HEK293 (cell line): ENCODE data around the gene KRTAP26-1.

ENCODE experiments used
- CTCF ChIA-PET: fragments of 350-600 bp; formaldehyde crosslinking; extraction: SDS; loops from one replicate; lab custom pipeline; 2021; ENCODE audit warnings: antibody characterized with exemption; lab: Yijun Ruan, JAX
- POLR2A ChIA-PET: fragments of 300-600 bp; formaldehyde crosslinking; extraction: SDS; loops from one replicate; lab custom pipeline; 2020; ENCODE audit warnings: antibody characterized with exemption, inconsistent platforms; lab: Yijun Ruan, JAX
- H3K27ac ChIP-seq: fragments of 200-500 bp; sonication (Bioruptor generic); 2 replicates; pipeline ENCODE4 v1.5.1; 2014; ENCODE audit warnings: low read depth, low read length, control low read depth, inconsistent platforms; ENCODE audit errors: extremely low read depth
- H3K36me3 ChIP-seq, 2 experiments: fragments of 200-500 bp in 1 of 2; sonication (Bioruptor generic) in 1 of 2; 1 replicate in 1 of 2; 2 replicates in 1 of 2; pipeline ENCODE4 v1.5.1; 2014 to 2017; ENCODE audit warnings: inconsistent platforms in 2 of 2, low read length in 2 of 2; ENCODE audit not compliant: control insufficient read depth in 2 of 2, insufficient read depth in 1 of 2
- H3K4me1 ChIP-seq: fragments of 200-500 bp; sonication (Bioruptor generic); 2 replicates; pipeline ENCODE4 v1.5.1; 2014; ENCODE audit warnings: mild to moderate bottlenecking, low read length, inconsistent platforms; ENCODE audit not compliant: control insufficient read depth, insufficient read depth
- H3K4me3 ChIP-seq: 2 replicates; pipeline ENCODE4 v1.5.1; 2011; ENCODE audit warnings: low read depth, mild to moderate bottlenecking, control low read depth, low read length, moderate library complexity
- H3K9me3 ChIP-seq: fragments of 200-500 bp; sonication (Bioruptor generic); 2 replicates; pipeline ENCODE4 v1.5.1; 2014; ENCODE audit warnings: low read depth, low read length, inconsistent platforms; ENCODE audit not compliant: control insufficient read depth, insufficient read depth
- GLI4 ChIP-seq: fragments of 450-650 bp; formaldehyde crosslinking; IDR thresholded peaks from 2 replicates; pipeline ENCODE4 v1.5.1; 2016; ENCODE audit warnings: missing biosample characterization, missing genetic modification characterization
- HOXD13 ChIP-seq: sonication (generic); formaldehyde crosslinking; IDR thresholded peaks from 2 replicates; pipeline ENCODE4 v1.8.0; 2022; ENCODE audit warnings: missing genetic modification reagents, borderline replicate concordance
- KLF1 ChIP-seq: fragments of 450-650 bp; formaldehyde crosslinking; IDR thresholded peaks from 2 replicates; pipeline ENCODE4 v1.5.1; 2016; ENCODE audit warnings: missing biosample characterization, missing genetic modification characterization
- RBAK ChIP-seq: fragments of 450-650 bp; formaldehyde crosslinking; IDR thresholded peaks from 2 replicates; pipeline ENCODE4 v1.5.1; 2016; ENCODE audit warnings: missing biosample characterization, missing genetic modification characterization
- SCRT2 ChIP-seq: fragments of 450-650 bp; formaldehyde crosslinking; IDR thresholded peaks from 2 replicates; pipeline ENCODE4 v1.5.1; 2016; ENCODE audit warnings: missing biosample characterization, missing genetic modification characterization
- TRIM28 ChIP-seq: IDR thresholded peaks from 2 replicates; pipeline ENCODE4 v1.6.1; 2011; ENCODE audit warnings: low read length, control low read depth, borderline replicate concordance
- YY1 ChIP-seq: fragments of 450-650 bp; formaldehyde crosslinking; IDR thresholded peaks from 2 replicates; pipeline ENCODE4 v1.5.1; 2018; ENCODE audit warnings: missing biosample characterization, missing genetic modification characterization
- ZFP69B ChIP-seq: fragments of 450-650 bp; formaldehyde crosslinking; IDR thresholded peaks from 2 replicates; pipeline ENCODE4 v1.5.1; 2016; ENCODE audit warnings: missing biosample characterization, missing genetic modification characterization
- ZNF16 ChIP-seq: fragments of 450-650 bp; formaldehyde crosslinking; IDR thresholded peaks from 2 replicates; pipeline ENCODE4 v1.5.1; 2016; ENCODE audit warnings: low read depth, missing biosample characterization, missing genetic modification characterization
- ZNF169 ChIP-seq: fragments of 450-650 bp; formaldehyde crosslinking; IDR thresholded peaks from 2 replicates; pipeline ENCODE4 v1.5.1; 2016; ENCODE audit warnings: missing biosample characterization, missing genetic modification characterization
- ZNF302 ChIP-seq: fragments of 450-650 bp; formaldehyde crosslinking; IDR thresholded peaks from 2 replicates; pipeline ENCODE4 v1.5.1; 2016; ENCODE audit warnings: missing biosample characterization, missing genetic modification characterization, low read depth
- ZNF426 ChIP-seq: fragments of 450-650 bp; formaldehyde crosslinking; IDR thresholded peaks from 2 replicates; pipeline ENCODE4 v1.5.1; 2017; ENCODE audit warnings: missing biosample characterization, missing genetic modification characterization, mild to moderate bottlenecking, inconsistent platforms, moderate library complexity
- ZNF514 ChIP-seq: fragments of 450-650 bp; formaldehyde crosslinking; IDR thresholded peaks from 2 replicates; pipeline ENCODE4 v1.5.1; 2016; ENCODE audit warnings: missing biosample characterization, missing genetic modification characterization
- ZNF530 ChIP-seq: fragments of 450-650 bp; formaldehyde crosslinking; IDR thresholded peaks from 2 replicates; pipeline ENCODE4 v1.5.1; 2016; ENCODE audit warnings: low read depth, missing biosample characterization, missing genetic modification characterization
- ZNF549 ChIP-seq: fragments of 450-650 bp; IDR thresholded peaks from 2 replicates; pipeline ENCODE4 v1.5.1; 2018; ENCODE audit warnings: missing biosample characterization, missing genetic modification characterization, mild to moderate bottlenecking, inconsistent platforms, moderate library complexity
- ZNF621 ChIP-seq: fragments of 450-650 bp; formaldehyde crosslinking; IDR thresholded peaks from 2 replicates; pipeline ENCODE4 v1.5.1; 2017; ENCODE audit warnings: missing biosample characterization, missing genetic modification characterization
- TF ChIP-seq, protein P1 (sequence below): fragments of 450-650 bp; formaldehyde crosslinking; IDR thresholded peaks from 2 replicates; pipeline ENCODE4 v1.5.1; 2017; ENCODE audit warnings: missing biosample characterization, missing genetic modification characterization
- TF ChIP-seq, protein P2 (sequence below): fragments of 450-650 bp; formaldehyde crosslinking; IDR thresholded peaks from 2 replicates; pipeline ENCODE4 v1.5.1; 2016; ENCODE audit warnings: missing biosample characterization, missing genetic modification characterization, low read depth
- TF ChIP-seq, protein P3 (sequence below): fragments of 450-650 bp; formaldehyde crosslinking; IDR thresholded peaks from 2 replicates; pipeline ENCODE4 v1.5.1; 2017; ENCODE audit warnings: missing biosample characterization, missing genetic modification characterization
- TF ChIP-seq, protein P4 (sequence below): fragments of 450-650 bp; formaldehyde crosslinking; IDR thresholded peaks from 2 replicates; pipeline ENCODE4 v1.5.1; 2017; ENCODE audit warnings: missing biosample characterization, missing genetic modification characterization
- TF ChIP-seq, protein P5 (sequence below): fragments of 450-650 bp; formaldehyde crosslinking; IDR thresholded peaks from 2 replicates; pipeline ENCODE4 v1.5.1; 2016; ENCODE audit warnings: missing biosample characterization, missing genetic modification characterization

The KRTAP26-1 gene

DNA sequence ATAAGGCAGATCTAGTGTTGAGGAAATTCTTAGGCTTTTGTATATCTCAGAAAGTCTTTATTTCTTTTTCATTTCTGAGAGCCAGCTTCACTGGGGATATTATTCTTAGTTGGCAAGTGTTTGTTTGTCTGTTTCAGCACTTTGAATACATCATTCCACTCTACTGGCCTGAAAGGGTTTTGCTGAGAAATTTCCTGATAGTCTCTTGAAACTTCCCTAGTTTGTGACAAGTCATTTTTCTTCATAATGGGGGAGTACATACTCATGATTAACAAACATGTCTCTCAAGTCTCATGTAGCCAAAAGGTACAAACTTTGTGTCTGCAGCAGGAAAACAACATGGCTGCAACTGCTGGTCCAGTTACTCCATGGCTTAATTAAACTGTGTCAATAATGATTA lies 6.3 kb upstream of the KRTAP26-1 start (continued):
- TF ChIP-seq, protein P1, sequence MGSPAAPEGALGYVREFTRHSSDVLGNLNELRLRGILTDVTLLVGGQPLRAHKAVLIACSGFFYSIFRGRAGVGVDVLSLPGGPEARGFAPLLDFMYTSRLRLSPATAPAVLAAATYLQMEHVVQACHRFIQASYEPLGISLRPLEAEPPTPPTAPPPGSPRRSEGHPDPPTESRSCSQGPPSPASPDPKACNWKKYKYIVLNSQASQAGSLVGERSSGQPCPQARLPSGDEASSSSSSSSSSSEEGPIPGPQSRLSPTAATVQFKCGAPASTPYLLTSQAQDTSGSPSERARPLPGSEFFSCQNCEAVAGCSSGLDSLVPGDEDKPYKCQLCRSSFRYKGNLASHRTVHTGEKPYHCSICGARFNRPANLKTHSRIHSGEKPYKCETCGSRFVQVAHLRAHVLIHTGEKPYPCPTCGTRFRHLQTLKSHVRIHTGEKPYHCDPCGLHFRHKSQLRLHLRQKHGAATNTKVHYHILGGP (tag by site-specific recombination): no peak
- no peak for TF ChIP-seq GLI4 (tag by site-specific recombination)

DNA sequence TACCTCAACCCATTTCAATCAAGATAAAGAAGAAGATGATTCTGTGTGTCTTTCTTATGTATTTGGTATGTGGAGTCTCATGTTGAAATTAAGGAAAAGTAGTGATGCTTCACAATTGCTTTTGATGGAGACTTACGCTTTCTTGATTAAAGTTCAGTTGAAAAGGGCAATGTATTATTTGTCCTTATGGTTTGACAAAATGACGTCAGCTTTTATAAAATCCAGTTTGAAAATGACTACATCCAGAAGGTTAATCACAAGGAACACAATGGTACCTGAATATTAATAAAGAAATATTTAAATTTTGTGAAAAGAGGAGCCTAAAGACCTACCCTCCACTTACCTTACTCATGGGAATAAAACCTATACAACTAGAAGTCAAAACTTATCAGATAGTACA lies 4.4 kb downstream of the KRTAP26-1 start:
- Histone ChIP-seq H3K9me3 (no peaks in the 10 kb centered on the region), H3K27ac (no peak overlapping the region), H3K36me3 (no peaks in the 10 kb centered on the region), H3K4me1 (no peaks in the 10 kb centered on the region)
- CTCF ChIA-PET: no interaction called here
- TF ChIP-seq, protein P2, sequence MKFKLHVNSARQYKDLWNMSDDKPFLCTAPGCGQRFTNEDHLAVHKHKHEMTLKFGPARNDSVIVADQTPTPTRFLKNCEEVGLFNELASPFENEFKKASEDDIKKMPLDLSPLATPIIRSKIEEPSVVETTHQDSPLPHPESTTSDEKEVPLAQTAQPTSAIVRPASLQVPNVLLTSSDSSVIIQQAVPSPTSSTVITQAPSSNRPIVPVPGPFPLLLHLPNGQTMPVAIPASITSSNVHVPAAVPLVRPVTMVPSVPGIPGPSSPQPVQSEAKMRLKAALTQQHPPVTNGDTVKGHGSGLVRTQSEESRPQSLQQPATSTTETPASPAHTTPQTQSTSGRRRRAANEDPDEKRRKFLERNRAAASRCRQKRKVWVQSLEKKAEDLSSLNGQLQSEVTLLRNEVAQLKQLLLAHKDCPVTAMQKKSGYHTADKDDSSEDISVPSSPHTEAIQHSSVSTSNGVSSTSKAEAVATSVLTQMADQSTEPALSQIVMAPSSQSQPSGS (tag by site-specific recombination): peak; percentile 34; the same call in 1 of the 2 replicates
- no peak for TF ChIP-seq ZNF621 (tag by site-specific recombination)
- TF ChIP-seq HOXD13: no peak
- TF ChIP-seq, all 188 proteins: peak for 1
- POLR2A ChIA-PET: no interaction called here
- H3K4me3 ChIP-seq: no peak overlapping the region

DNA sequence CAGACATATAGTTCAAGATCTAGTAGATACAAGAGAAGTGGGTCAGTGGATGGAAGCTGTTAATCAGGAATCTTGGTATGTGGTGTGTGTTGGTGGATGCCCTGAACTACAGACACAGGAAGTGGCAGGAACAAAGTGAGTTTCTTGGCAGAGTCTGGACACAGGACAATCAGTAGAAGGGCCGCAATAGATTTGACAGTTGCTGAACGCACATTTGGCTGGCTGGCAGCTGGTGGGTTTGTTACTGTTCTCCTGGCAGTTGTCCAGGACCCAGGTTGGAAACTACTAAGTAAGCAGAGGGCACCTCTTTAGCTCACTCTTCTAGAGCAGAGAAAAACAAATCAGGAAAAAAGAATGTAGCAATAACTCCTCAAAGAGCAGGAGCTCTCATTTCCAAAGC lies 13.2 kb downstream of the KRTAP26-1 start:
- no peaks in the 10 kb centered on the region for H3K9me3 ChIP-seq
- ChIA-PET POLR2A (no interaction called here), CTCF (no interaction called here)
- no peaks in the 10 kb centered on the region for H3K36me3 ChIP-seq
- no peak overlapping the region for H3K27ac ChIP-seq
- no peaks in the 10 kb centered on the region for H3K4me1 ChIP-seq
- no peak overlapping the region for H3K4me3 ChIP-seq
- TF ChIP-seq, protein P3, sequence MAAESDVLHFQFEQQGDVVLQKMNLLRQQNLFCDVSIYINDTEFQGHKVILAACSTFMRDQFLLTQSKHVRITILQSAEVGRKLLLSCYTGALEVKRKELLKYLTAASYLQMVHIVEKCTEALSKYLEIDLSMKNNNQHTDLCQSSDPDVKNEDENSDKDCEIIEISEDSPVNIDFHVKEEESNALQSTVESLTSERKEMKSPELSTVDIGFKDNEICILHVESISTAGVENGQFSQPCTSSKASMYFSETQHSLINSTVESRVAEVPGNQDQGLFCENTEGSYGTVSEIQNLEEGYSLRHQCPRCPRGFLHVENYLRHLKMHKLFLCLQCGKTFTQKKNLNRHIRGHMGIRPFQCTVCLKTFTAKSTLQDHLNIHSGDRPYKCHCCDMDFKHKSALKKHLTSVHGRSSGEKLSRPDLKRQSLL: no peak
- TF ChIP-seq ZNF514 (tag by site-specific recombination) (no peak), ZNF16 (tag by site-specific recombination) (no peak)
- TF ChIP-seq, protein P2 (tag by site-specific recombination): no peak
- TF ChIP-seq, all 188 proteins: peak for 0

DNA sequence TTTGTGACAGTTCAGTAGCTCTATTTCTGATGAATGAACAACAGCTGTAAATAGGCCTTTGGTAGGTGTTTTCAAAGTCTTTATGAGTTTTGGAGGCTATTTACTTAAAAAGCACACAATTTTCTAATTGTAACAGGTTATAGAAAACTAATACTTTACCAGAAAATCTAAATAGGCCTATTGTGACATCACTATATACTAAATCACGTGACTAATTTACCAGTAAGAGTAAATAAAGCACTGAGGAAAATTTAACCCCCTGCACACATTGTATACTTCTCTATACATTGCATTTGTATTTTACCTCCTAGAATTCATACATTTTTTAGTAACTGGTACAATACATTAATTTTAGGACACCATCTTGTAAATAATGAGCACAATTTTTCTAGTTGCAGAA lies 15.0 kb downstream of the KRTAP26-1 start:
- Histone ChIP-seq H3K36me3 (no peaks in the 10 kb centered on the region), H3K9me3 (no peaks in the 10 kb centered on the region), H3K27ac (no peak overlapping the region), H3K4me1 (no peaks in the 10 kb centered on the region), H3K4me3 (no peak overlapping the region)
- POLR2A ChIA-PET: no interaction called here
- CTCF ChIA-PET: no interaction called here
- TF ChIP-seq RBAK (tag by site-specific recombination): no peak
- no peak for TF ChIP-seq ZFP69B (tag by site-specific recombination)
- TF ChIP-seq ZNF302 (tag by site-specific recombination): no peak
- TF ChIP-seq KLF1 (tag by site-specific recombination): no peak
- TF ChIP-seq, protein P4, sequence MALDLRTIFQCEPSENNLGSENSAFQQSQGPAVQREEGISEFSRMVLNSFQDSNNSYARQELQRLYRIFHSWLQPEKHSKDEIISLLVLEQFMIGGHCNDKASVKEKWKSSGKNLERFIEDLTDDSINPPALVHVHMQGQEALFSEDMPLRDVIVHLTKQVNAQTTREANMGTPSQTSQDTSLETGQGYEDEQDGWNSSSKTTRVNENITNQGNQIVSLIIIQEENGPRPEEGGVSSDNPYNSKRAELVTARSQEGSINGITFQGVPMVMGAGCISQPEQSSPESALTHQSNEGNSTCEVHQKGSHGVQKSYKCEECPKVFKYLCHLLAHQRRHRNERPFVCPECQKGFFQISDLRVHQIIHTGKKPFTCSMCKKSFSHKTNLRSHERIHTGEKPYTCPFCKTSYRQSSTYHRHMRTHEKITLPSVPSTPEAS (tag by site-specific recombination): no peak
- no peak for TF ChIP-seq ZNF530 (tag by site-specific recombination)
- TF ChIP-seq SCRT2 (tag by site-specific recombination): no peak
- TF ChIP-seq ZNF549 (tag by site-specific recombination): no peak
- TF ChIP-seq ZNF169 (tag by site-specific recombination): no peak
- no peak for TF ChIP-seq YY1 (tag by site-specific recombination)
- TF ChIP-seq ZNF426 (tag by site-specific recombination): no peak
- TF ChIP-seq, protein P5, sequence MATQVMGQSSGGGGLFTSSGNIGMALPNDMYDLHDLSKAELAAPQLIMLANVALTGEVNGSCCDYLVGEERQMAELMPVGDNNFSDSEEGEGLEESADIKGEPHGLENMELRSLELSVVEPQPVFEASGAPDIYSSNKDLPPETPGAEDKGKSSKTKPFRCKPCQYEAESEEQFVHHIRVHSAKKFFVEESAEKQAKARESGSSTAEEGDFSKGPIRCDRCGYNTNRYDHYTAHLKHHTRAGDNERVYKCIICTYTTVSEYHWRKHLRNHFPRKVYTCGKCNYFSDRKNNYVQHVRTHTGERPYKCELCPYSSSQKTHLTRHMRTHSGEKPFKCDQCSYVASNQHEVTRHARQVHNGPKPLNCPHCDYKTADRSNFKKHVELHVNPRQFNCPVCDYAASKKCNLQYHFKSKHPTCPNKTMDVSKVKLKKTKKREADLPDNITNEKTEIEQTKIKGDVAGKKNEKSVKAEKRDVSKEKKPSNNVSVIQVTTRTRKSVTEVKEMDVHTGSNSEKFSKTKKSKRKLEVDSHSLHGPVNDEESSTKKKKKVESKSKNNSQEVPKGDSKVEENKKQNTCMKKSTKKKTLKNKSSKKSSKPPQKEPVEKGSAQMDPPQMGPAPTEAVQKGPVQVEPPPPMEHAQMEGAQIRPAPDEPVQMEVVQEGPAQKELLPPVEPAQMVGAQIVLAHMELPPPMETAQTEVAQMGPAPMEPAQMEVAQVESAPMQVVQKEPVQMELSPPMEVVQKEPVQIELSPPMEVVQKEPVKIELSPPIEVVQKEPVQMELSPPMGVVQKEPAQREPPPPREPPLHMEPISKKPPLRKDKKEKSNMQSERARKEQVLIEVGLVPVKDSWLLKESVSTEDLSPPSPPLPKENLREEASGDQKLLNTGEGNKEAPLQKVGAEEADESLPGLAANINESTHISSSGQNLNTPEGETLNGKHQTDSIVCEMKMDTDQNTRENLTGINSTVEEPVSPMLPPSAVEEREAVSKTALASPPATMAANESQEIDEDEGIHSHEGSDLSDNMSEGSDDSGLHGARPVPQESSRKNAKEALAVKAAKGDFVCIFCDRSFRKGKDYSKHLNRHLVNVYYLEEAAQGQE: no peak
- TF ChIP-seq TRIM28: no peak
